Measurements from ENCODE around the gene GATC. TPM values are rescaled to one million over a fixed set of nuclear protein-coding genes. Genes with fewer than 3 reads are reported as not detected.

GATC gene
- total RNA-seq, 2 donors from 2014 or later, result 11.6 to 13.6 TPM

GRCh38 chr12:120428597-120429229, 17.5 kb upstream of the GATC start:
- no peaks in the 10 kb centered on the region for H3K9me3 ChIP-seq
- no peaks in the 10 kb centered on the region for H3K36me3 ChIP-seq
- H3K4me3 ChIP-seq, result no peak overlapping the region
- no peaks in the 10 kb centered on the region for H3K27me3 ChIP-seq
- H3K27ac ChIP-seq, result no peak overlapping the region
- no peak for DNase-seq (ENCODE audit: low spot score)
- H3K4me1 ChIP-seq, result no peaks in the 10 kb centered on the region
- no peak for TF ChIP-seq CTCF (IDR thresholded peaks at IDR 0.05)

- H3K4me1 ChIP-seq, result no peaks in the 10 kb centered on the region
- no peak overlapping the region for H3K4me3 ChIP-seq
- H3K36me3 ChIP-seq, result no peaks in the 10 kb centered on the region
- no peaks in the 10 kb centered on the region for H3K9me3 ChIP-seq
- DNase-seq (ENCODE audit: low spot score), result no peak
- no peak for TF ChIP-seq CTCF (IDR thresholded peaks at IDR 0.05)
- H3K27me3 ChIP-seq, result no peaks in the 10 kb centered on the region
- H3K27ac ChIP-seq, result no peak overlapping the region
Observed at GRCh38 chr12:120429368-120429767, 16.9 kb upstream of the GATC start.

- no peak overlapping the region for H3K27ac ChIP-seq
- H3K27me3 ChIP-seq, result no peaks in the 10 kb centered on the region
- no peaks in the 10 kb centered on the region for H3K9me3 ChIP-seq
- no peak for TF ChIP-seq CTCF (IDR thresholded peaks at IDR 0.05)
- no peak for DNase-seq (ENCODE audit: low spot score)
- no peaks in the 10 kb centered on the region for H3K36me3 ChIP-seq
- H3K4me3 ChIP-seq, result no peak overlapping the region
- H3K4me1 ChIP-seq, result no peaks in the 10 kb centered on the region
Observed at GRCh38 chr12:120432772-120433525, 13.3 kb upstream of the GATC start.

- Histone ChIP-seq H3K4me1 (peaks cover 0 to 17% of the 10 kb centered on the region in 2 donors), H3K36me3 (peaks cover 23% of the 10 kb centered on the region), H3K27ac (peak within 1 kb of the TSS; percentile 71 to 88), H3K4me3 (peak within 1 kb of the TSS; percentile 59 to 73), H3K9me3 (no peaks in the 10 kb centered on the region), H3K27me3 (no peaks in the 10 kb centered on the region)
- TF ChIP-seq CTCF (IDR thresholded peaks at IDR 0.05), result peak in 1 of 2 donors; percentile 16
- DNase-seq (ENCODE audit: low spot score), result peak; percentile 96
Observed at GRCh38 chr12:120437735-120438494, 8.3 kb upstream of the GATC start, which contains the start of gene COX6A1. Gene COX6A1, plus strand, starts transcription at chr12:120438113. Its CDS starts 14 bp downstream, at chr12:120438127.

- Histone ChIP-seq H3K36me3 (peaks cover 30% of the 10 kb centered on the region), H3K27ac (peak overlapping the region; percentile 71 to 88), H3K4me1 (peaks cover 0 to 17% of the 10 kb centered on the region in 2 donors), H3K4me3 (peak overlapping the region; percentile 59 to 73), H3K9me3 (no peaks in the 10 kb centered on the region), H3K27me3 (no peaks in the 10 kb centered on the region)
- DNase-seq (ENCODE audit: low spot score), result no peak
- TF ChIP-seq CTCF (IDR thresholded peaks at IDR 0.05), result no peak
Observed at GRCh38 chr12:120438495-120439198, 7.6 kb upstream of the GATC start.
